KMS-11 (cell line): Measurements from ENCODE around the gene AGAP4.
"Not testable (repeated sequence)": the region's sequence is repeated elsewhere in the genome, so short reads cannot be mapped to it uniquely, and the experiment has no call there.

Experiments used
- H2AFZ ChIP-seq: fragments of 200-600 bp; sonication (generic); 2 replicates; pipeline ENCODE4 v1.6.1; 2016; ENCODE audit warnings: antibody characterized with exemption, mixed run types, low read depth
- H3K27ac ChIP-seq: fragments of 200-600 bp; sonication (generic); 2 replicates; pipeline ENCODE4 v1.6.1; 2016; ENCODE audit warnings: mild to moderate bottlenecking, mixed run types
- H3K27me3 ChIP-seq: fragments of 200-600 bp; sonication (generic); 2 replicates; pipeline ENCODE4 v1.6.1; 2017; ENCODE audit warnings: mild to moderate bottlenecking, low read depth, mixed run types, moderate library complexity; ENCODE audit not compliant: insufficient read depth
- H3K36me3 ChIP-seq: fragments of 200-600 bp; sonication (generic); 2 replicates; pipeline ENCODE4 v1.6.1; 2017; ENCODE audit warnings: mild to moderate bottlenecking, mixed run types; ENCODE audit not compliant: insufficient read depth
- H3K4me1 ChIP-seq: fragments of 200-600 bp; sonication (generic); 2 replicates; pipeline ENCODE4 v1.6.1; 2016; ENCODE audit warnings: mild to moderate bottlenecking, low read depth, mixed run types; ENCODE audit not compliant: poor library complexity, severe bottlenecking
- H3K4me2 ChIP-seq: fragments of 200-600 bp; sonication (generic); 2 replicates; pipeline ENCODE4 v1.7.0; 2016; ENCODE audit warnings: mild to moderate bottlenecking, mixed run types
- H3K4me3 ChIP-seq: fragments of 200-600 bp; sonication (generic); IDR thresholded peaks from 2 replicates; pipeline ENCODE4 v1.6.1; 2017; ENCODE audit warnings: low read depth, low read length, mixed read lengths; ENCODE audit not compliant: insufficient read depth
- H3K79me2 ChIP-seq: fragments of 200-600 bp; sonication (generic); 2 replicates; pipeline ENCODE4 v1.6.1; 2016; ENCODE audit warnings: low read depth, mixed run types; ENCODE audit not compliant: insufficient read depth
- H3K9ac ChIP-seq: fragments of 200-600 bp; sonication (generic); 2 replicates; pipeline ENCODE4 v1.6.1; 2016; ENCODE audit warnings: mild to moderate bottlenecking, mixed run types
- H4K20me1 ChIP-seq: fragments of 200-600 bp; sonication (generic); 2 replicates; pipeline ENCODE4 v1.6.1; 2016; ENCODE audit warnings: mild to moderate bottlenecking, mixed run types; ENCODE audit not compliant: insufficient read depth

Gene AGAP4

DNA sequence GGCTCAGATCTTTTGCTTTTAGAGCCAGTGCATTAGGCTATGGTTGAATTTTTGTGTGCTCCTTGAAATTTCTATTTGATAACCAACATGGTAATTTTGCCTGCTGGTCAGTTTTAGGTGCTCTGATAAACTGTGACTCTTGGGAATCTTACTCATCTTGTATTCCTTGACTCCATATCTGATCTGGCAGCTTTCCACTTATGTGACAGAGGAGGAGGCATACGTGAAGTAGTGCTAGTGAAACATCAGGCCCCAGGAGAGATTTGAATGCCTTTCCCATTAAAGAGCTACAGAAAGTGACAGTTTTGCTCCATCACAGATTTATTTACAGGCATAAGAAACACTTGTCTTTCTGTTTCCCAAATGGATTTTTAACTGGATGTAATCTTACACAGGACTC is 61.1 kb downstream of the AGAP4 start:
- H3K9ac ChIP-seq, H3K79me2 ChIP-seq, H3K36me3 ChIP-seq, H3K4me1 ChIP-seq, H3K4me3 ChIP-seq, H3K4me2 ChIP-seq, H3K27ac ChIP-seq, H4K20me1 ChIP-seq, H3K27me3 ChIP-seq, H2AFZ ChIP-seq: not testable (repeated sequence)
